Fibroblast of lung (primary cell): ENCODE results near the gene MYOM1.

Experiments used
- CTCF ChIP-seq, 2 donors: IDR thresholded peaks in 1 of 2; conservative IDR thresholded peaks in 1 of 2; 1 replicate in 1 of 2; 2 replicates in 1 of 2; pipeline ENCODE4 v1.5.1; 2011 to 2012; ENCODE audit warnings: low read length in 2 of 2, control low read depth in 1 of 2, inconsistent platforms in 1 of 2, low read depth in 1 of 2, mild to moderate bottlenecking in 1 of 2
- EZH2 ChIP-seq: IDR thresholded peaks from 2 replicates; pipeline ENCODE4 v1.5.1; 2012; ENCODE audit warnings: low read length, control low read depth, mild to moderate bottlenecking; ENCODE audit errors: missing control alignments

- no peak for TF ChIP-seq CTCF (conservative IDR thresholded peaks at IDR 0.05 in 1 of 2, IDR thresholded peaks at IDR 0.05 in 1 of 2; ENCODE audit: low read depth in 1 of 2, low read length in 2 of 2)
- no peak for TF ChIP-seq EZH2
Measured at GRCh38 chr18:3130344-3130743, 89.4 kb downstream of the MYOM1 start.
